Coronary artery (tissue), 2 donors: ENCODE data around the gene PGAM5.

Source experiments
- DNase-seq: peaks from one replicate; pipeline ENCODE4 v3.0.0-alpha.2; 2017; ENCODE audit warnings: low spot score
- H3K27ac ChIP-seq, 2 donors: fragments of 200-600 bp; sonication (generic); one replicate each; pipeline ENCODE4 v1.5.1; 2016 to 2019
- H3K4me3 ChIP-seq: fragments of 200-600 bp; sonication (generic); 2 replicates; pipeline ENCODE4 v1.5.1; 2016; ENCODE audit warnings: mild to moderate bottlenecking, moderate library complexity
- CTCF ChIP-seq: fragments of 200-600 bp; sonication (generic); IDR thresholded peaks from one replicate; pipeline ENCODE4 v1.5.1; 2019; ENCODE audit warnings: antibody characterized with exemption

PGAM5 gene

GRCh38 chr12:132703641-132704040, 7.0 kb upstream of the PGAM5 start:
- no peak for TF ChIP-seq CTCF
- no peak overlapping the region for H3K4me3 ChIP-seq
- H3K27ac ChIP-seq, result no peak overlapping the region
- no peak for DNase-seq

- Histone ChIP-seq H3K4me3 (no peak overlapping the region), H3K27ac (no peak overlapping the region)
- DNase-seq, result no peak
- no peak for TF ChIP-seq CTCF
Measured at GRCh38 chr12:132707241-132707640, 3.4 kb upstream of the PGAM5 start.

GRCh38 chr12:132708150-132708549, 2.5 kb upstream of the PGAM5 start:
- Histone ChIP-seq H3K4me3 (no peak overlapping the region), H3K27ac (no peak overlapping the region)
- TF ChIP-seq CTCF, result no peak
- no peak for DNase-seq

- DNase-seq, result no peak
- no peak for TF ChIP-seq CTCF
- Histone ChIP-seq H3K4me3 (peak overlapping the region; percentile 91), H3K27ac (peak overlapping the region; percentile 57 to 75)
Measured at GRCh38 chr12:132710043-132710404, 618 bp upstream of the PGAM5 start.

- Histone ChIP-seq H3K4me3 (peak overlapping the region; percentile 91), H3K27ac (peak overlapping the region in 1 of 2 donors; percentile 75)
- DNase-seq, result no peak
- no peak for TF ChIP-seq CTCF
Measured at GRCh38 chr12:132711080-132711843, 620 bp downstream of the PGAM5 start.

GRCh38 chr12:132713123-132713522, 2.5 kb downstream of the PGAM5 start:
- Histone ChIP-seq H3K27ac (no peak overlapping the region), H3K4me3 (no peak overlapping the region)
- no peak for TF ChIP-seq CTCF
- DNase-seq, result no peak

- no peak for TF ChIP-seq CTCF
- H3K4me3 ChIP-seq, result no peak overlapping the region
- no peak overlapping the region for H3K27ac ChIP-seq
- no peak for DNase-seq
Measured at GRCh38 chr12:132715874-132716273, 5.2 kb downstream of the PGAM5 start.
